ENCODE data around the gene MRPS15. TPM values are rescaled to one million over a fixed set of nuclear protein-coding genes. Genes with fewer than 3 reads are reported as not detected.

The MRPS15 gene
- total RNA-seq, 1 experiment from 2014 or later: 98.7 TPM

GRCh38 chr1:36419569-36419968, 44.6 kb downstream of the MRPS15 start (continued):
- TF ChIP-seq FOSL1 (IDR thresholded peaks at IDR 0.05; ENCODE audit: low read depth) (no peak), YY1 (IDR thresholded peaks at IDR 0.05; ENCODE audit: extremely low read depth, insufficient replicate concordance, low read depth, low read length) (no peak), ELF1 (IDR thresholded peaks at IDR 0.05; ENCODE audit: borderline replicate concordance, low read depth) (no peak), ZBTB33 (IDR thresholded peaks at IDR 0.05; ENCODE audit: extremely low read depth, insufficient replicate concordance, low read length) (no peak), SRF (IDR thresholded peaks at IDR 0.05; ENCODE audit: low read depth) (no peak), RAD21 (IDR thresholded peaks at IDR 0.05; ENCODE audit: low read depth) (no peak), EZH2phosphoT487 (IDR thresholded peaks at IDR 0.05; ENCODE audit: borderline replicate concordance) (no peak), SP1 (IDR thresholded peaks at IDR 0.05; ENCODE audit: low read depth) (no peak)

- Histone ChIP-seq H2AFZ (ENCODE audit: low read depth, low read length, poor library complexity, severe bottlenecking) (no peak overlapping the region), H3K9me3 (ENCODE audit: control insufficient read depth in 1 of 2, insufficient read depth in 1 of 2, low read depth in 1 of 2, low read length in 2 of 2) (no peaks in the 10 kb centered on the region), H3K4me1 (ENCODE audit: control insufficient read depth in 1 of 2, insufficient read depth in 2 of 2, low read length in 2 of 2) (peaks cover 6 to 23% of the 10 kb centered on the region in 2 experiments; a peak in 3 of 4 replicates), H4K20me1 (ENCODE audit: insufficient read depth) (no peaks in the 10 kb centered on the region), H3K4me3 (replicated peaks in 1 of 2; ENCODE audit: low read depth in 1 of 2, low read length in 2 of 2) (no peak overlapping the region), H3K27ac (ENCODE audit: low read depth, low read length) (no peak overlapping the region), H3K27me3 (ENCODE audit: insufficient read depth, low read length) (no peaks in the 10 kb centered on the region), H3K4me2 (ENCODE audit: low read length) (no peak overlapping the region), H3K9ac (ENCODE audit: low read length) (no peak overlapping the region), H3K36me3 (ENCODE audit: control insufficient read depth in 1 of 2, insufficient read depth in 2 of 2, low read length in 2 of 2) (no peaks in the 10 kb centered on the region), H3K9me2 (ENCODE audit: insufficient read depth) (no peaks in the 10 kb centered on the region), H3K79me2 (ENCODE audit: insufficient read depth, low read length) (no peaks in the 10 kb centered on the region)
- no TSS peak for BruUV-seq (replicated peaks)
- ATAC-seq (no peak), DNase-seq (ENCODE audit: low read depth, low spot score) (no peak)
- CTCF ChIA-PET: interaction anchor here (1.2 to 3.0 kb wide), 2 partner anchors 18 to 50 kb away, joined by 5 to 7 read pairs; no protein-coding TSS in a partner anchor
- POLR2A ChIA-PET: interaction anchor here (5.9 kb wide), 1 partner anchor 18 kb away, joined by 20 read pairs; no protein-coding TSS in a partner anchor
- intact Hi-C loops (cut with micrococcal nuclease): no loop called here
- RAD21 ChIA-PET (ENCODE audit: low non-redundant PET in 1 of 2, low total read pairs in 2 of 2, uncharacterized antibody in 2 of 2, unreplicated experiment in 2 of 2): interaction anchor here in 1 of 2 experiments (1.6 kb wide), 1 partner anchor 77 kb away, joined by 4 read pairs; no protein-coding TSS in a partner anchor
- TF ChIP-seq ATF3 (IDR thresholded peaks at IDR 0.05) (no peak), JUND (IDR thresholded peaks at IDR 0.05) (no peak), SIN3A (IDR thresholded peaks at IDR 0.05; ENCODE audit: low read depth) (no peak), YY1 (IDR thresholded peaks at IDR 0.05; ENCODE audit: extremely low read depth, insufficient replicate concordance, low read depth, low read length) (no peak), SP1 (IDR thresholded peaks at IDR 0.05; ENCODE audit: low read depth) (no peak), EZH2 (IDR thresholded peaks at IDR 0.05) (no peak), MAX (IDR thresholded peaks at IDR 0.05) (no peak), ZBTB33 (IDR thresholded peaks at IDR 0.05; ENCODE audit: extremely low read depth, insufficient replicate concordance, low read length) (no peak), CTCF (IDR thresholded peaks at IDR 0.05 in 2 of 3, conservative IDR thresholded peaks at IDR 0.05 in 1 of 3; ENCODE audit: borderline replicate concordance in 1 of 3, insufficient read depth in 1 of 3, low read depth in 2 of 3, low read length in 2 of 3) (no peak), POLR2A (IDR thresholded peaks at IDR 0.05; ENCODE audit: borderline replicate concordance, extremely low read depth, insufficient read depth, insufficient read length) (no peak), FOSL1 (IDR thresholded peaks at IDR 0.05; ENCODE audit: low read depth) (no peak), RAD21 (IDR thresholded peaks at IDR 0.05; ENCODE audit: low read depth) (no peak)
These were observed 45.0 kb downstream of the MRPS15 start for GRCh38 chr1:36419140-36419539.

Measured in HCT116 (cell line).